ENCODE measurements around the gene CARM1. TPM values are rescaled to one million over a fixed set of nuclear protein-coding genes. Genes with fewer than 3 reads are reported as not detected.

CARM1 gene
- total RNA-seq, 1 experiment from 2014 or later = 103 TPM

DNA sequence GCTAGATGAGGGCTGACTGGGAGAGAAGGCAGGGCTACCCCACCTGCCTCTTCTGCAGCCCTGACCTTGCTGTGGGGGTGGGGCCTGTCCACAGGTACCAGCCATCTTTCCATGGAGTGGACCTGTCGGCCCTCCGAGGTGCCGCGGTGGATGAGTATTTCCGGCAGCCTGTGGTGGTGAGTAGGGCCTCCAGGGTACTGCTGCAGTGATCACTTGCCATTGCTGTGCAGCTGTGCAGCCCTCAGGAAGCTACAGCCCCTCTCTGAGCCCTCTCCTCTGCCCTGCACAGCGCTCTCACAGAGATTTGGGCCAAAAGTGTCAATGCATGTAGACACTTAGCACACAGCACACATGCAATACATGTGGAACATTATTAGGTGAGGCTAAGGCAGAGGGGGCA is 45.2 kb downstream of the CARM1 start:
- no peak overlapping the region for H3K27ac ChIP-seq (ENCODE audit: low read depth, low read length)
- ChIA-PET POLR2A (no interaction called here), CTCF (no interaction called here), RAD21 (ENCODE audit: low non-redundant PET in 1 of 2, low total read pairs in 2 of 2, uncharacterized antibody in 2 of 2, unreplicated experiment in 2 of 2) (no interaction called here)
- peaks cover 0 to 14% of the 10 kb centered on the region in 2 experiments; a peak in 2 of 4 replicates for H3K4me1 ChIP-seq (ENCODE audit: control insufficient read depth in 1 of 2, insufficient read depth in 2 of 2, low read length in 2 of 2)
- DNase-seq (ENCODE audit: low read depth, low spot score) (no peak), ATAC-seq (no peak)
- no peak overlapping the region for H3K4me2 ChIP-seq (ENCODE audit: low read length)
- H3K9me2 ChIP-seq (ENCODE audit: insufficient read depth) = no peaks in the 10 kb centered on the region
- H3K79me2 ChIP-seq (ENCODE audit: insufficient read depth, low read length) = no peaks in the 10 kb centered on the region
- H4K20me1 ChIP-seq (ENCODE audit: insufficient read depth) = no peaks in the 10 kb centered on the region
- no peaks in the 10 kb centered on the region for H3K9me3 ChIP-seq (ENCODE audit: control insufficient read depth in 1 of 2, insufficient read depth in 1 of 2, low read depth in 1 of 2, low read length in 2 of 2)
- no peak for TF ChIP-seq EZH2phosphoT487 (IDR thresholded peaks at IDR 0.05; ENCODE audit: borderline replicate concordance)
- no peak overlapping the region for H3K9ac ChIP-seq (ENCODE audit: low read length)
- intact Hi-C loops (cut with micrococcal nuclease) = no loop called here
- no peaks in the 10 kb centered on the region for H3K27me3 ChIP-seq (ENCODE audit: insufficient read depth, low read length)
- no peak overlapping the region for H3K4me3 ChIP-seq (replicated peaks in 1 of 2; ENCODE audit: low read depth in 1 of 2, low read length in 2 of 2)
- H2AFZ ChIP-seq (ENCODE audit: low read depth, low read length, poor library complexity, severe bottlenecking) = no peak overlapping the region
- peaks cover 17 to 28% of the 10 kb centered on the region in 2 experiments for H3K36me3 ChIP-seq (ENCODE audit: control insufficient read depth in 1 of 2, insufficient read depth in 2 of 2, low read length in 2 of 2)
- no TSS peak for BruUV-seq (replicated peaks)

DNA sequence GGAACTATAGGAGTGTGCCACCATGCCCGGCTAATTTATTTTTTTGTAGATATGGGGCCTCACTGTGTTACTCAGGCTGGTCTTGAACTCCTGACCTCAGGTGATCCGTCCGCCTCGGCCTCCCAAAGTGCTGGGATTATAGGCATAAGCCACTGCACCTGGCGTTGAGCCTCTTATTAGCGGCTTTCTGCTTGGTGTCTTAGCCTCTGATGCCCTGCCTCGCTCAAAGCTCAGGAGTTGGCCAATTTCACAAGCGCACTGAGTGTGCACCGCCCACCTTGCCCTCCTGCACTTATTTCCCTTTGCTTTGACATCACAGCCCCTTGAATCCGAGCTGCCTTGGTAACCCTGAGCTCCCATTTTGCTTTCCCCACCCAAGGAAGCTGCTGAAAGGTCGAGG is 47.0 kb downstream of the CARM1 start:
- H3K36me3 ChIP-seq (ENCODE audit: control insufficient read depth in 1 of 2, insufficient read depth in 2 of 2, low read length in 2 of 2) = peaks cover 18 to 21% of the 10 kb centered on the region in 2 experiments
- H3K4me2 ChIP-seq (ENCODE audit: low read length) = no peak overlapping the region
- ChIA-PET CTCF (no interaction called here), RAD21 (ENCODE audit: low non-redundant PET in 1 of 2, low total read pairs in 2 of 2, uncharacterized antibody in 2 of 2, unreplicated experiment in 2 of 2) (no interaction called here), POLR2A (no interaction called here)
- H3K27me3 ChIP-seq (ENCODE audit: insufficient read depth, low read length) = no peaks in the 10 kb centered on the region
- DNase-seq (ENCODE audit: low read depth, low spot score) (no peak), ATAC-seq (no peak)
- H3K4me1 ChIP-seq (ENCODE audit: control insufficient read depth in 1 of 2, insufficient read depth in 2 of 2, low read length in 2 of 2) = peaks cover 0 to 14% of the 10 kb centered on the region in 2 experiments; a peak in 2 of 4 replicates
- H3K9me3 ChIP-seq (ENCODE audit: control insufficient read depth in 1 of 2, insufficient read depth in 1 of 2, low read depth in 1 of 2, low read length in 2 of 2) = no peaks in the 10 kb centered on the region
- no peak overlapping the region for H3K9ac ChIP-seq (ENCODE audit: low read length)
- H3K79me2 ChIP-seq (ENCODE audit: insufficient read depth, low read length) = no peaks in the 10 kb centered on the region
- H3K4me3 ChIP-seq (replicated peaks in 1 of 2; ENCODE audit: low read depth in 1 of 2, low read length in 2 of 2) = no peak overlapping the region
- no peak overlapping the region for H2AFZ ChIP-seq (ENCODE audit: low read depth, low read length, poor library complexity, severe bottlenecking)
- BruUV-seq (replicated peaks) = no TSS peak
- H3K9me2 ChIP-seq (ENCODE audit: insufficient read depth) = no peaks in the 10 kb centered on the region
- intact Hi-C loops (cut with micrococcal nuclease) = no loop called here
- H4K20me1 ChIP-seq (ENCODE audit: insufficient read depth) = no peaks in the 10 kb centered on the region
- H3K27ac ChIP-seq (ENCODE audit: low read depth, low read length) = no peak overlapping the region
- no peak for TF ChIP-seq JUND (IDR thresholded peaks at IDR 0.05)
- TF ChIP-seq POLR2AphosphoS5 (IDR thresholded peaks at IDR 0.05; ENCODE audit: low read depth, low read length) = no peak
- no peak for TF ChIP-seq FOSL1 (IDR thresholded peaks at IDR 0.05; ENCODE audit: low read depth)
- TF ChIP-seq ZNF274 (IDR thresholded peaks at IDR 0.05; ENCODE audit: low read depth, low read length) = no peak
- TF ChIP-seq, protein P1, sequence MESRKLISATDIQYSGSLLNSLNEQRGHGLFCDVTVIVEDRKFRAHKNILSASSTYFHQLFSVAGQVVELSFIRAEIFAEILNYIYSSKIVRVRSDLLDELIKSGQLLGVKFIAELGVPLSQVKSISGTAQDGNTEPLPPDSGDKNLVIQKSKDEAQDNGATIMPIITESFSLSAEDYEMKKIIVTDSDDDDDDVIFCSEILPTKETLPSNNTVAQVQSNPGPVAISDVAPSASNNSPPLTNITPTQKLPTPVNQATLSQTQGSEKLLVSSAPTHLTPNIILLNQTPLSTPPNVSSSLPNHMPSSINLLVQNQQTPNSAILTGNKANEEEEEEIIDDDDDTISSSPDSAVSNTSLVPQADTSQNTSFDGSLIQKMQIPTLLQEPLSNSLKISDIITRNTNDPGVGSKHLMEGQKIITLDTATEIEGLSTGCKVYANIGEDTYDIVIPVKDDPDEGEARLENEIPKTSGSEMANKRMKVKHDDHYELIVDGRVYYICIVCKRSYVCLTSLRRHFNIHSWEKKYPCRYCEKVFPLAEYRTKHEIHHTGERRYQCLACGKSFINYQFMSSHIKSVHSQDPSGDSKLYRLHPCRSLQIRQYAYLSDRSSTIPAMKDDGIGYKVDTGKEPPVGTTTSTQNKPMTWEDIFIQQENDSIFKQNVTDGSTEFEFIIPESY (IDR thresholded peaks at IDR 0.05; ENCODE audit: extremely low read depth, insufficient replicate concordance, low read length) = no peak
- TF ChIP-seq POLR2A (IDR thresholded peaks at IDR 0.05; ENCODE audit: borderline replicate concordance, extremely low read depth, insufficient read depth, insufficient read length) = no peak
- TF ChIP-seq, protein P2, sequence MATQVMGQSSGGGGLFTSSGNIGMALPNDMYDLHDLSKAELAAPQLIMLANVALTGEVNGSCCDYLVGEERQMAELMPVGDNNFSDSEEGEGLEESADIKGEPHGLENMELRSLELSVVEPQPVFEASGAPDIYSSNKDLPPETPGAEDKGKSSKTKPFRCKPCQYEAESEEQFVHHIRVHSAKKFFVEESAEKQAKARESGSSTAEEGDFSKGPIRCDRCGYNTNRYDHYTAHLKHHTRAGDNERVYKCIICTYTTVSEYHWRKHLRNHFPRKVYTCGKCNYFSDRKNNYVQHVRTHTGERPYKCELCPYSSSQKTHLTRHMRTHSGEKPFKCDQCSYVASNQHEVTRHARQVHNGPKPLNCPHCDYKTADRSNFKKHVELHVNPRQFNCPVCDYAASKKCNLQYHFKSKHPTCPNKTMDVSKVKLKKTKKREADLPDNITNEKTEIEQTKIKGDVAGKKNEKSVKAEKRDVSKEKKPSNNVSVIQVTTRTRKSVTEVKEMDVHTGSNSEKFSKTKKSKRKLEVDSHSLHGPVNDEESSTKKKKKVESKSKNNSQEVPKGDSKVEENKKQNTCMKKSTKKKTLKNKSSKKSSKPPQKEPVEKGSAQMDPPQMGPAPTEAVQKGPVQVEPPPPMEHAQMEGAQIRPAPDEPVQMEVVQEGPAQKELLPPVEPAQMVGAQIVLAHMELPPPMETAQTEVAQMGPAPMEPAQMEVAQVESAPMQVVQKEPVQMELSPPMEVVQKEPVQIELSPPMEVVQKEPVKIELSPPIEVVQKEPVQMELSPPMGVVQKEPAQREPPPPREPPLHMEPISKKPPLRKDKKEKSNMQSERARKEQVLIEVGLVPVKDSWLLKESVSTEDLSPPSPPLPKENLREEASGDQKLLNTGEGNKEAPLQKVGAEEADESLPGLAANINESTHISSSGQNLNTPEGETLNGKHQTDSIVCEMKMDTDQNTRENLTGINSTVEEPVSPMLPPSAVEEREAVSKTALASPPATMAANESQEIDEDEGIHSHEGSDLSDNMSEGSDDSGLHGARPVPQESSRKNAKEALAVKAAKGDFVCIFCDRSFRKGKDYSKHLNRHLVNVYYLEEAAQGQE (IDR thresholded peaks at IDR 0.05; ENCODE audit: low read depth) = no peak
- no peak for TF ChIP-seq YY1 (IDR thresholded peaks at IDR 0.05; ENCODE audit: extremely low read depth, insufficient replicate concordance, low read depth, low read length)
- TF ChIP-seq TCF7L2 (IDR thresholded peaks at IDR 0.05; ENCODE audit: borderline replicate concordance, extremely low read depth, insufficient read depth, insufficient read length) = no peak
- TF ChIP-seq, protein P3, sequence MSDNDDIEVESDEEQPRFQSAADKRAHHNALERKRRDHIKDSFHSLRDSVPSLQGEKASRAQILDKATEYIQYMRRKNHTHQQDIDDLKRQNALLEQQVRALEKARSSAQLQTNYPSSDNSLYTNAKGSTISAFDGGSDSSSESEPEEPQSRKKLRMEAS (IDR thresholded peaks at IDR 0.05) = no peak
- no peak for TF ChIP-seq RAD21 (IDR thresholded peaks at IDR 0.05; ENCODE audit: low read depth)
- no peak for TF ChIP-seq CBX3 (IDR thresholded peaks at IDR 0.05; ENCODE audit: low read depth)
- TF ChIP-seq SIN3A (IDR thresholded peaks at IDR 0.05; ENCODE audit: low read depth) = no peak
- no peak for TF ChIP-seq SRF (IDR thresholded peaks at IDR 0.05; ENCODE audit: low read depth)
- TF ChIP-seq, protein P4, sequence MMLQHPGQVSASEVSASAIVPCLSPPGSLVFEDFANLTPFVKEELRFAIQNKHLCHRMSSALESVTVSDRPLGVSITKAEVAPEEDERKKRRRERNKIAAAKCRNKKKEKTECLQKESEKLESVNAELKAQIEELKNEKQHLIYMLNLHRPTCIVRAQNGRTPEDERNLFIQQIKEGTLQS (IDR thresholded peaks at IDR 0.05) = no peak
- TF ChIP-seq EZH2 (IDR thresholded peaks at IDR 0.05) = no peak
